Measurements from ENCODE around the gene P3H2. TPM values are rescaled to one million over a fixed set of nuclear protein-coding genes. Genes with fewer than 3 reads are reported as not detected.

Gene P3H2
- total RNA-seq, 2 experiments from 2014 or later, result not detected

GRCh38 chr3:189953551-189953950 is 167.1 kb downstream of the P3H2 start:
- DNase-seq, result no peak
- no peaks in the 10 kb centered on the region for H3K9me3 Mint-ChIP-seq
- no peak overlapping the region for H3K4me3 Mint-ChIP-seq
- no peak overlapping the region for H3K27ac Mint-ChIP-seq
- no peaks in the 10 kb centered on the region for H3K4me1 Mint-ChIP-seq
- H3K36me3 Mint-ChIP-seq, result no peaks in the 10 kb centered on the region
- peaks cover 5% of the 10 kb centered on the region for H3K27me3 Mint-ChIP-seq

GRCh38 chr3:189952272-189952671 is 168.4 kb downstream of the P3H2 start:
- Mint-ChIP-seq H3K27me3 (no peaks in the 10 kb centered on the region), H3K4me1 (peaks cover 3% of the 10 kb centered on the region), H3K9me3 (no peaks in the 10 kb centered on the region)

GRCh38 chr3:189950258-189950657 is 170.4 kb downstream of the P3H2 start:
- H3K4me1 Mint-ChIP-seq, result peaks cover 3% of the 10 kb centered on the region
- no peaks in the 10 kb centered on the region for H3K36me3 Mint-ChIP-seq
- H3K27ac Mint-ChIP-seq, result no peak overlapping the region
- peaks cover 3% of the 10 kb centered on the region for H3K27me3 Mint-ChIP-seq
- H3K4me3 Mint-ChIP-seq, result no peak overlapping the region
- no peak for DNase-seq
- H3K9me3 Mint-ChIP-seq, result no peaks in the 10 kb centered on the region

More at GRCh38 chr3:189952272-189952671, 168.4 kb downstream of the P3H2 start:
- DNase-seq, result no peak
- Mint-ChIP-seq H3K36me3 (no peaks in the 10 kb centered on the region), H3K27ac (no peak overlapping the region), H3K4me3 (no peak overlapping the region)

- Mint-ChIP-seq H3K4me3 (no peak overlapping the region), H3K36me3 (no peaks in the 10 kb centered on the region), H3K9me3 (no peaks in the 10 kb centered on the region), H3K4me1 (peaks cover 3% of the 10 kb centered on the region), H3K27ac (no peak overlapping the region), H3K27me3 (peaks cover 7% of the 10 kb centered on the region)
- no peak for DNase-seq
Observed at GRCh38 chr3:189949580-189949979, 171.1 kb downstream of the P3H2 start.

GRCh38 chr3:189948724-189949045 is 172.0 kb downstream of the P3H2 start:
- no peak overlapping the region for H3K4me3 Mint-ChIP-seq
- peaks cover 3% of the 10 kb centered on the region for H3K4me1 Mint-ChIP-seq
- peaks cover 7% of the 10 kb centered on the region for H3K27me3 Mint-ChIP-seq
- DNase-seq, result no peak
- H3K9me3 Mint-ChIP-seq, result no peaks in the 10 kb centered on the region
- no peaks in the 10 kb centered on the region for H3K36me3 Mint-ChIP-seq
- no peak overlapping the region for H3K27ac Mint-ChIP-seq

GRCh38 chr3:189947948-189948723 is 172.6 kb downstream of the P3H2 start:
- Mint-ChIP-seq H3K9me3 (no peaks in the 10 kb centered on the region), H3K27me3 (peaks cover 7% of the 10 kb centered on the region), H3K36me3 (no peaks in the 10 kb centered on the region), H3K4me1 (peaks cover 3% of the 10 kb centered on the region), H3K27ac (peak overlapping the region; percentile 15), H3K4me3 (no peak overlapping the region)
- DNase-seq, result no peak

GRCh38 chr3:189947068-189947467 is 173.6 kb downstream of the P3H2 start:
- H3K4me3 Mint-ChIP-seq, result no peak overlapping the region
- H3K36me3 Mint-ChIP-seq, result no peaks in the 10 kb centered on the region
- H3K9me3 Mint-ChIP-seq, result no peaks in the 10 kb centered on the region
- H3K27me3 Mint-ChIP-seq, result peaks cover 7% of the 10 kb centered on the region
- H3K27ac Mint-ChIP-seq, result no peak overlapping the region
- peaks cover 3% of the 10 kb centered on the region for H3K4me1 Mint-ChIP-seq
- DNase-seq, result no peak

- Mint-ChIP-seq H3K27me3 (peaks cover 7% of the 10 kb centered on the region), H3K4me1 (peaks cover 3% of the 10 kb centered on the region), H3K36me3 (no peaks in the 10 kb centered on the region), H3K9me3 (no peaks in the 10 kb centered on the region), H3K27ac (no peak overlapping the region), H3K4me3 (no peak overlapping the region)
- no peak for DNase-seq
Observed at GRCh38 chr3:189945935-189946709, 174.6 kb downstream of the P3H2 start.

GRCh38 chr3:189944285-189945145 is 176.2 kb downstream of the P3H2 start:
- H3K27me3 Mint-ChIP-seq, result peaks cover 7% of the 10 kb centered on the region
- DNase-seq, result no peak
- H3K36me3 Mint-ChIP-seq, result no peaks in the 10 kb centered on the region
- no peak overlapping the region for H3K4me3 Mint-ChIP-seq
- no peaks in the 10 kb centered on the region for H3K9me3 Mint-ChIP-seq
- H3K27ac Mint-ChIP-seq, result no peak overlapping the region
- H3K4me1 Mint-ChIP-seq, result peaks cover 3% of the 10 kb centered on the region

GRCh38 chr3:189942948-189943347 is 177.7 kb downstream of the P3H2 start:
- Mint-ChIP-seq H3K36me3 (no peaks in the 10 kb centered on the region), H3K27ac (no peak overlapping the region), H3K4me1 (no peaks in the 10 kb centered on the region), H3K27me3 (peaks cover 7% of the 10 kb centered on the region), H3K4me3 (no peak overlapping the region), H3K9me3 (no peaks in the 10 kb centered on the region)
- DNase-seq, result no peak

GRCh38 chr3:189941679-189942078 is 179.0 kb downstream of the P3H2 start:
- H3K4me3 Mint-ChIP-seq, result no peak overlapping the region
- no peaks in the 10 kb centered on the region for H3K9me3 Mint-ChIP-seq
- no peak for DNase-seq
- no peak overlapping the region for H3K27ac Mint-ChIP-seq
- no peaks in the 10 kb centered on the region for H3K4me1 Mint-ChIP-seq
- no peaks in the 10 kb centered on the region for H3K36me3 Mint-ChIP-seq
- H3K27me3 Mint-ChIP-seq, result peaks cover 7% of the 10 kb centered on the region

- Mint-ChIP-seq H3K4me1 (no peaks in the 10 kb centered on the region), H3K4me3 (no peak overlapping the region), H3K9me3 (no peaks in the 10 kb centered on the region), H3K27ac (no peak overlapping the region), H3K36me3 (no peaks in the 10 kb centered on the region), H3K27me3 (peaks cover 7% of the 10 kb centered on the region)
- no peak for DNase-seq
Observed at GRCh38 chr3:189941125-189941524, 179.6 kb downstream of the P3H2 start.

GRCh38 chr3:189937302-189938127 is 183.2 kb downstream of the P3H2 start:
- H3K4me1 Mint-ChIP-seq, result no peaks in the 10 kb centered on the region
- no peaks in the 10 kb centered on the region for H3K9me3 Mint-ChIP-seq
- no peak overlapping the region for H3K27ac Mint-ChIP-seq
- H3K36me3 Mint-ChIP-seq, result no peaks in the 10 kb centered on the region
- DNase-seq, result no peak
- no peak overlapping the region for H3K4me3 Mint-ChIP-seq
- peaks cover 6% of the 10 kb centered on the region for H3K27me3 Mint-ChIP-seq

GRCh38 chr3:189936201-189936945 is 184.3 kb downstream of the P3H2 start:
- Mint-ChIP-seq H3K4me3 (no peak overlapping the region), H3K27ac (no peak overlapping the region), H3K9me3 (no peaks in the 10 kb centered on the region), H3K36me3 (no peaks in the 10 kb centered on the region), H3K27me3 (peaks cover 6% of the 10 kb centered on the region), H3K4me1 (no peaks in the 10 kb centered on the region)
- no peak for DNase-seq
